Measurements from ENCODE around the gene SAMD8. TPM values are rescaled to one million over a fixed set of nuclear protein-coding genes. Genes with fewer than 3 reads are reported as not detected.

The SAMD8 gene
- total and polyA plus RNA-seq, 2 of the 8 experiments (the other 6 are each of a cell fraction or from before 2014, with no cell fraction given), result 11.7 to 20.9 TPM

DNA sequence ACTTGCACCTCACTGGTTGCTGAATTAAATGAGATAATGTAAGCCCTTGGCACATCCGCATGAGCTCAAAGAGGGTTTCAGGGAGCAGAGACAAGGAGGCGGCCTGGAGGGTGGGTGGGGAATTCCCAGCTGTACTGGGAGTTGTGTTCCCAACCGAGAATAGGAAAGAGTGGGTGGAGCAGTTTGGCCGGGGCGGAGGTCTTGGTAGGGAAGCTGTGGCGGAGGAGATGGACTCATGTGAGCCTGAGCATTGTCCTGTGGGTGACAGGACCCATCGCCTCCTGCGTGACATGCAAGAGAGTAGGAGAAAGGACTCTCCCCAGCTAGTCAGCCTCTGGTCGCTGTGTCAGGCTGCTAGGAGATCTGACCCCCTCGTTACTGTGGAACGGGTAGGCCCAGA, 41.0 kb upstream of the SAMD8 start (continued):
- TF ChIP-seq EGR1 (IDR thresholded peaks at IDR 0.05; ENCODE audit: borderline replicate concordance, low read depth, low read length) (no peak), CREB1 (IDR thresholded peaks at IDR 0.05) (no peak), TBP (IDR thresholded peaks at IDR 0.05; ENCODE audit: low read depth, low read length) (no peak), ASH2L (IDR thresholded peaks at IDR 0.05; ENCODE audit: low read length) (no peak), CBX8 (IDR thresholded peaks at IDR 0.05; ENCODE audit: borderline replicate concordance, low read depth, low read length) (no peak)
- TF ChIP-seq, protein P1, sequence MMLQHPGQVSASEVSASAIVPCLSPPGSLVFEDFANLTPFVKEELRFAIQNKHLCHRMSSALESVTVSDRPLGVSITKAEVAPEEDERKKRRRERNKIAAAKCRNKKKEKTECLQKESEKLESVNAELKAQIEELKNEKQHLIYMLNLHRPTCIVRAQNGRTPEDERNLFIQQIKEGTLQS (IDR thresholded peaks at IDR 0.05; ENCODE audit: insufficient read depth, low read depth, low read length), result no peak

Measured in H1 (cell line).